Peyer's patch (tissue), 4 donors: ENCODE measurements around the gene DLGAP4.

Experiments
- CTCF ChIP-seq, 6 experiments: fragments of 450-650 bp in 4 of 6; fragments of 200-600 bp in 2 of 6; sonication (generic) in 1 of 6; IDR thresholded peaks; one replicate each; pipeline ENCODE4 v1.5.1; 2017 to 2019; ENCODE audit warnings: antibody characterized with exemption in 6 of 6, mild to moderate bottlenecking in 3 of 6, moderate library complexity in 1 of 6
- POLR2A ChIP-seq, 2 donors: fragments of 450-650 bp; IDR thresholded peaks; one replicate each; pipeline ENCODE4 v1.5.1; 2017; ENCODE audit warnings: antibody characterized with exemption in 2 of 2, mild to moderate bottlenecking in 2 of 2, moderate library complexity in 2 of 2

DNA sequence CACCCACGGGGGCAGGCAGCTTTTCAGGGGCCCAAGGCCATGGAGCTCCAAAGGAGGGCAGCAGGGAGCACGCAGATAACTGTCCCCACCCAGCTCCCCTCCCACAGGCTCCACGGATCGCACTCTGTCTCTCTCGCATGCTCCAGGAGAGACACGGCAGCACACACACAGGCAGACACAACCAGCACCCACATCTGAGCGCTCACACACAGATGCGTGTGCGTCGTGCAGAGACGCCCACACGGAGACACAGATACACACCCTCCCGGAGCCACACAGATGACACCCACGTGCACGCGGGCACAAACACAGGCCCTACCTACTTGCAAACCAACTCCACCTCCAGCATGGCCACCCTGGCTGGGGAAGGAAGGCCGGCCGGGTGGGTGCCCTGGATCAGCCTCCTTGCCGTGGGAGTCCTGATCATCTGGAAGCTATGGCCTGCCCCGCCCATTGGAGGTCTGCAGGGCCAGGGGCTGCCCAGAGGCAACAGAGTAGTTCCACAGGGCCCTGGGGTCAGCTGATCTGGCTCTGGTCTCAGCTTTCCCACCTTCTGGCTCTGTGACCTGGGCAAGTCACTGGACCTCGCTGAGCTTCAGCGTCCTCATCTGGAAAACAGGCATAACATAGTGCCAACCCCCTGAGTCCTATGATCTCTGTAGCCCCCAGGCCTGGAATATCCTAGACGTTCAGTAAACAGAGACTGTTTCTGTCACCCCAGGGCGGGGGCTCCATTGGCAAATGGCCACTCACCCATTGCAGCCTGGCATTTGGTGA, 38.3 kb upstream of the DLGAP4 start:
- TF ChIP-seq CTCF (IDR thresholded peaks at IDR 0.05) (no peak), POLR2A (IDR thresholded peaks at IDR 0.05) (no peak)
